HFFc6 (cell line): ENCODE measurements around the gene KAT2B. TPM values are rescaled to one million over a fixed set of nuclear protein-coding genes. Genes with fewer than 3 reads are reported as not detected.

Experiments
- DNase-seq: peaks from one replicate; pipeline ENCODE4 v3.0.0-alpha.2; 2018
- H3K27ac Mint-ChIP-seq: 2 replicates; pipeline ENCODE4 v1.8.0; 2020; ENCODE audit warnings: mild to moderate bottlenecking, mixed read lengths
- H3K27me3 Mint-ChIP-seq: 2 replicates; pipeline ENCODE4 v1.8.0; 2021; ENCODE audit warnings: mild to moderate bottlenecking, moderate library complexity, mixed read lengths; ENCODE audit not compliant: insufficient read depth
- H3K36me3 Mint-ChIP-seq: 2 replicates; pipeline ENCODE4 v1.8.0; 2021; ENCODE audit warnings: low read depth, mixed read lengths
- H3K4me1 Mint-ChIP-seq: 2 replicates; pipeline ENCODE4 v1.8.0; 2020; ENCODE audit warnings: low read depth, mixed read lengths
- H3K4me3 Mint-ChIP-seq: 2 replicates; pipeline ENCODE4 v1.8.0; 2020; ENCODE audit warnings: mild to moderate bottlenecking, moderate library complexity, mixed read lengths
- H3K9me3 Mint-ChIP-seq: 2 replicates; pipeline ENCODE4 v1.8.0; 2020; ENCODE audit warnings: mild to moderate bottlenecking, mixed read lengths
- total RNA-seq, 6 experiments: library from RNA; stranded (reverse); fragmentation: NEBNext Ultra II Directional; extraction: Animal tissue kit (Norgen Biotek cat#: 25700); gene quantifications; 2 replicates in 1 of 6; 3 replicates in 5 of 6; pipeline ENCODE4 v1.2.3, GENCODE V29; 2021
- TF ChIP-seq, protein P1 (sequence below): fragments of 200-600 bp; sonication (generic); IDR thresholded peaks from 2 replicates; pipeline ENCODE4 v1.5.0; 2021; ENCODE audit warnings: antibody characterized with exemption, mild to moderate bottlenecking

KAT2B gene
- total RNA-seq, 6 experiments from 2014 or later: 8.3 to 17.3 (median 12.5) TPM

DNA sequence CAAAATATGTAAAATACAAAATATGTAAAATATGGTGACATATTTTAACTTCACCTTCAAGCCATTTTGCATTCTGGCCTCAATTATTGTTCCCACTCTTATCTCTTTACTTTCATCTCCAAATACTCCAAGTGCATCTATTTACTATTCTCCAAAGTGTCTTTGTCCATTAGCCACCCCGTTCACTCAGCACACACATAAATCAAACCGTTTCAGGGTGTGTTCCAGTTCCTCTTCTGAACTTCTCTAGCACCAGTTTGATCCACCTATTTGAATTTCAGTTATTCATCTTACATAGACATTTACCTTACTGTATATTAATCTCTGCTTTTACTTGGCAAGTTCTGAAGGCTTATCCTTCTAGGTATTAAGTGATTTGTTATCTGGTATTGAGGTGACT is 100.6 kb downstream of the KAT2B start:
- no peak overlapping the region for H3K4me3 Mint-ChIP-seq
- DNase-seq: no peak
- TF ChIP-seq, protein P1, sequence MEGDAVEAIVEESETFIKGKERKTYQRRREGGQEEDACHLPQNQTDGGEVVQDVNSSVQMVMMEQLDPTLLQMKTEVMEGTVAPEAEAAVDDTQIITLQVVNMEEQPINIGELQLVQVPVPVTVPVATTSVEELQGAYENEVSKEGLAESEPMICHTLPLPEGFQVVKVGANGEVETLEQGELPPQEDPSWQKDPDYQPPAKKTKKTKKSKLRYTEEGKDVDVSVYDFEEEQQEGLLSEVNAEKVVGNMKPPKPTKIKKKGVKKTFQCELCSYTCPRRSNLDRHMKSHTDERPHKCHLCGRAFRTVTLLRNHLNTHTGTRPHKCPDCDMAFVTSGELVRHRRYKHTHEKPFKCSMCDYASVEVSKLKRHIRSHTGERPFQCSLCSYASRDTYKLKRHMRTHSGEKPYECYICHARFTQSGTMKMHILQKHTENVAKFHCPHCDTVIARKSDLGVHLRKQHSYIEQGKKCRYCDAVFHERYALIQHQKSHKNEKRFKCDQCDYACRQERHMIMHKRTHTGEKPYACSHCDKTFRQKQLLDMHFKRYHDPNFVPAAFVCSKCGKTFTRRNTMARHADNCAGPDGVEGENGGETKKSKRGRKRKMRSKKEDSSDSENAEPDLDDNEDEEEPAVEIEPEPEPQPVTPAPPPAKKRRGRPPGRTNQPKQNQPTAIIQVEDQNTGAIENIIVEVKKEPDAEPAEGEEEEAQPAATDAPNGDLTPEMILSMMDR: no peak

DNA sequence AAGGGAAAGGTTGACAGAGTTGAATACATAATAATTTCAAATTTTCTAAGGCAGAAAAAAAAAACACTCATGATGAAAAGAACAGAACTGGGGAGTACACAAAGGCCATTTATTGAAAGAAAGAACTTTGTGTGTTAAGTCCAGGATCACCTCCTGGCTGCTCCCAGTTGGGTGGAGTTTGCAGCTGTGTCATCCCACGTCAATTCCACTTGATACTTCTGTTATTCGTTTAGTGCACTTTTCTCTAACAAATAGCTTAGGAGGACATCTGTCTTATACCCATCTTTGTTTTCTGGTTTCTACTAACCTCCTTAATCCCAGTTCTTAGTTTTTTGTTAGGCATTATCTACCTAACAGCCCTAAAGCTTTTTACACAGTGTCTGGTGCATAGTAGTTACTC is 101.1 kb downstream of the KAT2B start:
- Mint-ChIP-seq H3K9me3 (no peaks in the 10 kb centered on the region), H3K27ac (no peak overlapping the region), H3K4me1 (no peaks in the 10 kb centered on the region; the same call in 1 of the 2 replicates), H3K4me3 (no peak overlapping the region), H3K36me3 (no peaks in the 10 kb centered on the region), H3K27me3 (no peaks in the 10 kb centered on the region; the same call in 1 of the 2 replicates)
- DNase-seq: no peak
- TF ChIP-seq, protein P1: no peak

More for the DNA sequence above, 100.6 kb downstream of the KAT2B start:
- H3K27me3 Mint-ChIP-seq: no peaks in the 10 kb centered on the region; the same call in 1 of the 2 replicates
- H3K4me1 Mint-ChIP-seq: no peaks in the 10 kb centered on the region; the same call in 1 of the 2 replicates
- H3K9me3 Mint-ChIP-seq: no peaks in the 10 kb centered on the region
- H3K27ac Mint-ChIP-seq: no peak overlapping the region
- no peaks in the 10 kb centered on the region for H3K36me3 Mint-ChIP-seq

DNA sequence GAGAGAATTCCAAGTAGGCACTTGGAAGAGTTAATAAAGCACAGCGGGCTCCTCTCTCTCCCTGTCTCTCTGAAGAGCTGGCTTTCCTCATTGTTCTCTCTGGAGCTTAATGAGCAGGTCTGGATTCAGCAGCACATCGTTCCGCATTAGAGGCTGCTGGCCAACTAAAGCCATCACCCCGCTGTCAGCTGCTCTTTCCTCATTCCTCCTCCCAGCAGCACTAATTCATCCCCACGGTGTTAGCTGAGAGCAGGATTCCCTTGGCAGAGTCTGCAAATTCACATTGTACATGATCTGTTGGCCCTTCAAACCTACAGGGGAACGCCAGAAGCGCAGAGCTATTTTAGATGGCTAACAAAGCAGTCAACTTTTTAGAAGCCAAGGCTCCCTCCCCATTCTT is 101.6 kb downstream of the KAT2B start:
- H3K9me3 Mint-ChIP-seq: no peaks in the 10 kb centered on the region
- no peaks in the 10 kb centered on the region for H3K36me3 Mint-ChIP-seq
- no peak for DNase-seq
- no peaks in the 10 kb centered on the region; the same call in 1 of the 2 replicates for H3K27me3 Mint-ChIP-seq
- TF ChIP-seq, protein P1: no peak
- no peaks in the 10 kb centered on the region for H3K4me1 Mint-ChIP-seq
- no peak overlapping the region for H3K4me3 Mint-ChIP-seq
- H3K27ac Mint-ChIP-seq: no peak overlapping the region

DNA sequence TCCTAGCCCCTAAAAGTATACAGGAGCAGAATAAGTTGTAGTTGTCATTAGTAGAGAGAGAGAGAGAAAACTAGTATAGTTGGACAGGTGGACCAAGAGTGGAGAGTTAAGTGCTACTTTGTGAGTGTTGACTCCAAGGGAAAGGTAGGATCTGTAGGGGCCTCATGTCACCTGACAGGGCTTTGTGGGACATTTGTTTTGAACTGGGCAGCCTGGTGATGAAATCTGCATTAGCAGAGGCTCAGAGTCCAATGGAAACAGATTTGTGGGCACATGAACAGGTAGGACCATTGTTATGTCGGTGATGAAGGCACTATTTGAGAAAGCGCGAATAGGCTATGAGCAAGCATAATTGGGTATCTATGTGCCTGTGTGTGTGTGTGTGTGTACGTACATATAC is 102.3 kb downstream of the KAT2B start:
- Mint-ChIP-seq H3K27ac (no peak overlapping the region), H3K4me3 (no peak overlapping the region), H3K36me3 (no peaks in the 10 kb centered on the region), H3K4me1 (no peaks in the 10 kb centered on the region), H3K27me3 (no peaks in the 10 kb centered on the region; the same call in 1 of the 2 replicates), H3K9me3 (no peaks in the 10 kb centered on the region)
- no peak for DNase-seq
- TF ChIP-seq, protein P1: no peak

DNA sequence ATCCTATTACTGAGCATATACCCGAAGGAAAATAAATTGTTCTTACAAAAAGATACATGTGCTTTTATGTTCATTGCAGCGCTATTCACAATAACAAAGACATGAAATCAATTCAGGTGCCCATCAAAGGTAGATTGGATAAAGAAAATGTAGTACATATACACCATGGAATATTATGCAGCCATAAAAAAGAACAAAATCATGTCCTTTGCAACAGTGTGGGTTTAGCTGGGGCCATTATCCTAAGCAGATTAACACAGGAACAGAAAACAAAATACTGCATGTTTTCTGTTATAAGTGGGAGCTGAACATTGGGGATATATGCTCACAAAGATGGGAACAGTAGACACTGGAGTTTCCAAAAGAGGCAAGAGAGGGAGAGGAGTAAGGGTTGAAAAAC is 103.3 kb downstream of the KAT2B start:
- H3K9me3 Mint-ChIP-seq: no peaks in the 10 kb centered on the region
- H3K36me3 Mint-ChIP-seq: no peaks in the 10 kb centered on the region
- TF ChIP-seq, protein P1: no peak
- H3K4me3 Mint-ChIP-seq: no peak overlapping the region
- no peaks in the 10 kb centered on the region; the same call in 1 of the 2 replicates for H3K27me3 Mint-ChIP-seq
- no peak overlapping the region for H3K27ac Mint-ChIP-seq
- DNase-seq: no peak
- H3K4me1 Mint-ChIP-seq: no peaks in the 10 kb centered on the region

DNA sequence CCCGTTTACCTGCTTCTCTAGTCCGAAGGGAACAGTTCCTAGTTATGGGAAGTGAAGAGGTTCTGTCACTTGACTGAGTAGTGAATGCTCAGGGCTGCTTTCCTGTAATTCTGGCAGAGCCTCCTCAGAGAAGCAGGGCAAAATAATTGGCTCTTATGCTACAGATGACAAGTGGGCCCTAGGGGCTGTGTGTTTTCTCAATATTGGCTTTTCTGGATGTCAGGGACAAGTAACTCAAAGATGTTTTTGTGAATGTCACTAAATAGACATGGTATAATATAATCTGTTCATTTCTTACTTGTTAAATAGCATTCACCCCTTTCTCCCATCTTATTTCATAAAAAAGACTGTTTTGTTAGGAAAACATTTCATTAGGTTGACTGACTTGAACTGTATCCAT is 105.6 kb downstream of the KAT2B start:
- H3K36me3 Mint-ChIP-seq: no peaks in the 10 kb centered on the region
- no peak overlapping the region for H3K4me3 Mint-ChIP-seq
- H3K9me3 Mint-ChIP-seq: no peaks in the 10 kb centered on the region
- no peak overlapping the region for H3K27ac Mint-ChIP-seq
- TF ChIP-seq, protein P1: no peak
- H3K27me3 Mint-ChIP-seq: no peaks in the 10 kb centered on the region; the same call in 1 of the 2 replicates
- H3K4me1 Mint-ChIP-seq: no peaks in the 10 kb centered on the region
- no peak for DNase-seq
